Femur (tissue), 1 donor: ENCODE data around the gene SMPX.
A peak's percentile ranks its signal among the peaks of the same experiment; 100 is the strongest.

Experiments used
- DNase-seq: peaks from one replicate; pipeline ENCODE4 v3.0.0-alpha.2; 2017

The SMPX gene

GRCh38 chrX:21741869-21742701 is 15.8 kb downstream of the SMPX start:
- DNase-seq = no peak

- DNase-seq = no peak
Measured at GRCh38 chrX:21741364-21741763, 16.6 kb downstream of the SMPX start.

GRCh38 chrX:21740329-21741274 is 17.3 kb downstream of the SMPX start:
- no peak for DNase-seq

- DNase-seq = no peak
Measured at GRCh38 chrX:21738950-21739287, 19.0 kb downstream of the SMPX start.

GRCh38 chrX:21738210-21738949 is 19.5 kb downstream of the SMPX start:
- DNase-seq = peak; percentile 38

- DNase-seq = no peak
Measured at GRCh38 chrX:21735768-21736127, 22.2 kb downstream of the SMPX start.

GRCh38 chrX:21735038-21735767 is 22.7 kb downstream of the SMPX start:
- DNase-seq = no peak

GRCh38 chrX:21734175-21734574 is 23.7 kb downstream of the SMPX start:
- no peak for DNase-seq

GRCh38 chrX:21733705-21734104 is 24.2 kb downstream of the SMPX start:
- no peak for DNase-seq

GRCh38 chrX:21730026-21730425 is 27.9 kb downstream of the SMPX start:
- no peak for DNase-seq

- DNase-seq = no peak
Measured at GRCh38 chrX:21728276-21728968, 29.5 kb downstream of the SMPX start.

GRCh38 chrX:21725916-21726315 is 32.0 kb downstream of the SMPX start:
- no peak for DNase-seq

GRCh38 chrX:21725496-21725895 is 32.4 kb downstream of the SMPX start:
- DNase-seq = no peak

- DNase-seq = no peak
Measured at GRCh38 chrX:21723814-21724213, 34.1 kb downstream of the SMPX start.

GRCh38 chrX:21723084-21723483 is 34.8 kb downstream of the SMPX start:
- no peak for DNase-seq

GRCh38 chrX:21721195-21721594 is 36.7 kb downstream of the SMPX start:
- no peak for DNase-seq

- DNase-seq = no peak
Measured at GRCh38 chrX:21718575-21718974, 39.3 kb downstream of the SMPX start.

GRCh38 chrX:21717802-21718201 is 40.1 kb downstream of the SMPX start:
- no peak for DNase-seq

GRCh38 chrX:21715825-21716224 is 42.1 kb downstream of the SMPX start:
- DNase-seq = no peak

GRCh38 chrX:21715337-21715736 is 42.6 kb downstream of the SMPX start:
- DNase-seq = no peak

GRCh38 chrX:21711848-21712197 is 46.1 kb downstream of the SMPX start:
- DNase-seq = no peak
